Liver (tissue), 3 donors: ENCODE measurements around the gene TOLLIP.

ENCODE experiments used
- RAD21 ChIP-seq, 2 donors: IDR thresholded peaks; 2 replicates each; pipeline ENCODE4 v1.6.1; 2016; ENCODE audit warnings: antibody characterized with exemption in 2 of 2, mild to moderate bottlenecking in 2 of 2
- TF ChIP-seq, protein P1 (sequence below): fragments of 150-350 bp; IDR thresholded peaks from 2 replicates; pipeline ENCODE4 v1.5.1; 2017; ENCODE audit warnings: improper control_type of control experiment, low read depth, low read length; ENCODE audit not compliant: missing input control
- TF ChIP-seq, protein P2 (sequence below): IDR thresholded peaks from 2 replicates; pipeline ENCODE4 v1.6.1; 2016; ENCODE audit warnings: antibody characterized with exemption, mild to moderate bottlenecking
- donor health status: healthy.
- donor health status: healthy.

DNA sequence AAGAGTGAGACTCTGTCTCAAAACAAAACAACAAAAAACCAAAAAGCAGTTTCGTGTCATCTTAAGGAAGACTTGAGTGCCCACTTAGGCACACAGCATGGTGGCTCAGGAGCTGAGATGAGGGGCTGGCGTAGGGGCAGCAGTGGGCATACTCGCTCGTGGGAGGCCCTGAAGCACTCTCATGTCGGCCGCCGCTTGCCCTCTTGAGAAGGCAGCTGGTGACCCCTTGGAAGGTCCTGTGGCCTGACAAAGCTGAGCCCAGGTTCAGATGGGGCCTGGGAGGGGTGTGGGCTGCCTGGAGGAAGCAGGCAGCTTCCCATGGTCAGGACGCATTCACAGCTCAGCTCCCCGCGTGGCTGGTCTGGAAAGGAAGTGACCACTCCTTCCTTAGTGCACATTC lies 71.6 kb downstream of the TOLLIP start:
- TF ChIP-seq RAD21 (IDR thresholded peaks at IDR 0.05) = no peak
- TF ChIP-seq, protein P1, sequence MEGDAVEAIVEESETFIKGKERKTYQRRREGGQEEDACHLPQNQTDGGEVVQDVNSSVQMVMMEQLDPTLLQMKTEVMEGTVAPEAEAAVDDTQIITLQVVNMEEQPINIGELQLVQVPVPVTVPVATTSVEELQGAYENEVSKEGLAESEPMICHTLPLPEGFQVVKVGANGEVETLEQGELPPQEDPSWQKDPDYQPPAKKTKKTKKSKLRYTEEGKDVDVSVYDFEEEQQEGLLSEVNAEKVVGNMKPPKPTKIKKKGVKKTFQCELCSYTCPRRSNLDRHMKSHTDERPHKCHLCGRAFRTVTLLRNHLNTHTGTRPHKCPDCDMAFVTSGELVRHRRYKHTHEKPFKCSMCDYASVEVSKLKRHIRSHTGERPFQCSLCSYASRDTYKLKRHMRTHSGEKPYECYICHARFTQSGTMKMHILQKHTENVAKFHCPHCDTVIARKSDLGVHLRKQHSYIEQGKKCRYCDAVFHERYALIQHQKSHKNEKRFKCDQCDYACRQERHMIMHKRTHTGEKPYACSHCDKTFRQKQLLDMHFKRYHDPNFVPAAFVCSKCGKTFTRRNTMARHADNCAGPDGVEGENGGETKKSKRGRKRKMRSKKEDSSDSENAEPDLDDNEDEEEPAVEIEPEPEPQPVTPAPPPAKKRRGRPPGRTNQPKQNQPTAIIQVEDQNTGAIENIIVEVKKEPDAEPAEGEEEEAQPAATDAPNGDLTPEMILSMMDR = no peak
- TF ChIP-seq, protein P2, sequence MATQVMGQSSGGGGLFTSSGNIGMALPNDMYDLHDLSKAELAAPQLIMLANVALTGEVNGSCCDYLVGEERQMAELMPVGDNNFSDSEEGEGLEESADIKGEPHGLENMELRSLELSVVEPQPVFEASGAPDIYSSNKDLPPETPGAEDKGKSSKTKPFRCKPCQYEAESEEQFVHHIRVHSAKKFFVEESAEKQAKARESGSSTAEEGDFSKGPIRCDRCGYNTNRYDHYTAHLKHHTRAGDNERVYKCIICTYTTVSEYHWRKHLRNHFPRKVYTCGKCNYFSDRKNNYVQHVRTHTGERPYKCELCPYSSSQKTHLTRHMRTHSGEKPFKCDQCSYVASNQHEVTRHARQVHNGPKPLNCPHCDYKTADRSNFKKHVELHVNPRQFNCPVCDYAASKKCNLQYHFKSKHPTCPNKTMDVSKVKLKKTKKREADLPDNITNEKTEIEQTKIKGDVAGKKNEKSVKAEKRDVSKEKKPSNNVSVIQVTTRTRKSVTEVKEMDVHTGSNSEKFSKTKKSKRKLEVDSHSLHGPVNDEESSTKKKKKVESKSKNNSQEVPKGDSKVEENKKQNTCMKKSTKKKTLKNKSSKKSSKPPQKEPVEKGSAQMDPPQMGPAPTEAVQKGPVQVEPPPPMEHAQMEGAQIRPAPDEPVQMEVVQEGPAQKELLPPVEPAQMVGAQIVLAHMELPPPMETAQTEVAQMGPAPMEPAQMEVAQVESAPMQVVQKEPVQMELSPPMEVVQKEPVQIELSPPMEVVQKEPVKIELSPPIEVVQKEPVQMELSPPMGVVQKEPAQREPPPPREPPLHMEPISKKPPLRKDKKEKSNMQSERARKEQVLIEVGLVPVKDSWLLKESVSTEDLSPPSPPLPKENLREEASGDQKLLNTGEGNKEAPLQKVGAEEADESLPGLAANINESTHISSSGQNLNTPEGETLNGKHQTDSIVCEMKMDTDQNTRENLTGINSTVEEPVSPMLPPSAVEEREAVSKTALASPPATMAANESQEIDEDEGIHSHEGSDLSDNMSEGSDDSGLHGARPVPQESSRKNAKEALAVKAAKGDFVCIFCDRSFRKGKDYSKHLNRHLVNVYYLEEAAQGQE = no peak
